ENCODE results near the gene CYSRT1.

CYSRT1 gene

DNA sequence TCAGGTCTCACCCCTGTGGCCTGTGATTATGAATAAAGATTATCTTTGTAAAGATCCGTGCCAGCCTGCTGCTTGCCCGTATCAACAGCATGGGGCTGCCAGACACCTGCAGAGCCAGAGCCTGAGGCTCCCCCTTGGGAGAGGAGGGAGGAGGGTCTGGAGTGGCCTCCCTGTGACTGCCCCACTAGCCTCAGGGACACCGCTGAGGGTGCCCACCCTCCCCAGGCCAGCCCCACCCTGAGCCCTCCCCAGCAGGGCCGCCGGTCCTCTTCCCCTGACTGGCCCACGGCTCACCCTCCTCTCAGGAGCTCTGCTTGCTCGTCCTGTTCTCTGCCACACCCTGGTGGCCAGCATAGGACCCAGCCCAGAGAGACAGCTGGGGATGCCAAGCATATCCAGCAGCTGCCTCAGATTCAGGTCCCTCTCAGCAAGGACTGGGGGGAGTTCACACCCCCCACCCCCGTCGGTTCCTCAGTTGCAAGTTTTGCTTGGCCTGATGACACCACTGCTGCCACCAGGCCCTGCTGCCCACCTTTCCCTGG, 34.6 kb upstream of the CYSRT1 start:
- no peak for DNase-seq (ENCODE audit: low read depth in 2 of 2)

DNA sequence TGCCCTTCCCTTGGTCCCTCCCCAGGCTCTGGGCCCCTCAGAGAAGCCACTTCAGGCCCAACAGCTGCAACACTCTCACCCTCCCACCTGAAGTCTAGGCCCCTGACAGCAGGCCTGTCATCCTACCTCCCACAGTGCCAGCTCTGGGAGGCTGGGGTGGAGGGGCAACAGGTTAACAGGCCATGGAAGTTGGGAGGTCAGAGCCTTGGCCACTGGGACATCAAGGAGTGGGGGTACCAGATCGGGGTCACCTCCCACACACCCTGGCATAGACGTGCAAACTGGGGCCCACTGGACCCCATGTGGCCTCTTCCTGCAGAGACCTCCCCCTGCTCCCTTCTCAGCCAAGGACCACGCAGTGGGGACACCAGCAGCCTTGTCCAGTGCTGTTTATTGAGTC, 33.7 kb upstream of the CYSRT1 start:
- DNase-seq (ENCODE audit: low read depth in 2 of 2): no peak

GRCh38 chr9:137191691-137192447, 33.1 kb upstream of the CYSRT1 start:
- DNase-seq (ENCODE audit: low read depth in 2 of 2): no peak

GRCh38 chr9:137192448-137192780, 32.6 kb upstream of the CYSRT1 start:
- DNase-seq (ENCODE audit: low read depth in 2 of 2): no peak

GRCh38 chr9:137192859-137193258, 32.1 kb upstream of the CYSRT1 start:
- DNase-seq (ENCODE audit: low read depth in 2 of 2): no peak

DNA sequence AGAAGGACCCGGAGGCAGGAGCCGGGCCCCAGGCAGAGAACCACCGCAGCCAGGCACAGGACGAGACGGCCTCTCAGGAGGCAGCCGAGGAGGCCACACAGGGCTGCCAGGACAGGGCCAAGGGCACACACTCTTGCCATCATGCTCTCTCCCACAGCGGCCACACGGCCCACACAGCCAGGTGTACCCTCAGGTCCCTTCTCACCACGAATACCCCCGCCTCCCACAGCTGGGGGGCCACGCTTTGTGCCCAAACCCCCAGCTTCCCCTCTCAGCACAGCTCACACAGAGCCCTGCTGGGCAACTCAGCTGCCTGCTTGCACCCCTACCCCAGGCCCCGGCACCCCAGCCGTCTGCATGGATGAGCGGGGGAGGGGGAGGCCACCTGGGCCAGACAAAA, 31.2 kb upstream of the CYSRT1 start:
- no peak for DNase-seq (ENCODE audit: low read depth in 2 of 2)

GRCh38 chr9:137194388-137194787, 30.6 kb upstream of the CYSRT1 start:
- DNase-seq (ENCODE audit: low read depth in 2 of 2): no peak

DNA sequence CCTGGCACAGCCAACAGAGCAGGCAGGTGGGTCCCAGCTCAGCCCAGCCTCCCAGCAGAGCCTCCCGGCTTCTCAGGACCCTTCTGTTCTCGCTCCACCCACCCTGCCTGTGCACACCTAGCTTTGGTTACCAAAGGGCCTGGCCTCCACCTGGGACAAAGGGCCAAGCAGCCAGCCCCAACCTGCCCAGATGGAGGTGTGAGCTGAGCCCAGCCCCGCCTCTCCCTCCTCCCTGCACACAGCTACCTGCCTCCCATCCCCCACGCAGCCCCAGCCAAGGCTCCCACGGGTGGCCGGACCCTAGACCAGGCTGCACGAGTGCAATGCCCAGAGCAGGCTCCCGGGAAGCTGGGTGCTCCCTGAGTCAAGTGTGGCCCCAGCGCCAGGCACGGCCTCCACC, 30.1 kb upstream of the CYSRT1 start:
- no peak for DNase-seq (ENCODE audit: low read depth in 2 of 2)

- DNase-seq (ENCODE audit: low read depth in 2 of 2): no peak
Measured at GRCh38 chr9:137195525-137196220, 29.3 kb upstream of the CYSRT1 start.

- DNase-seq (ENCODE audit: low read depth in 2 of 2): no peak
Measured at GRCh38 chr9:137198051-137198901, 26.7 kb upstream of the CYSRT1 start.

DNA sequence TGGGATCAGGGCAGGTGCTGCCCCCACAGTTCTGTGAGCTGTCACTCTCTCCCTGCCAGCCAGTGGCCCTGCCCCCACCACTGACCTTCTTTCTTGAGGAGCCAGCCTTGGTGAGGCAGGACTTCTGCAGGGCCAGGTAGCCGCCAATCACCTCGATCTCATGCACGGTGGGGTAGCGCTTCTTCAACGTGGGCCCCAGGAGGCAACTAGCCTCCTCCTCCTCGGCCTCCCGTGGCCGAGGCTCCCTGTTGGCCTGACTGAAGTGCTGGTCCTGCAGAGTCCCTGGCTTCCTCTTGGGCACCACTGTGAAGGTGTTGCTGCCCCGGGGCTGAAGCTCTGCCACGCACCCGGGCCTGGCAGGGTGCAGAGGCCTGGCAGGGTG, 26.1 kb upstream of the CYSRT1 start:
- no peak for DNase-seq (ENCODE audit: low read depth in 2 of 2)

DNA sequence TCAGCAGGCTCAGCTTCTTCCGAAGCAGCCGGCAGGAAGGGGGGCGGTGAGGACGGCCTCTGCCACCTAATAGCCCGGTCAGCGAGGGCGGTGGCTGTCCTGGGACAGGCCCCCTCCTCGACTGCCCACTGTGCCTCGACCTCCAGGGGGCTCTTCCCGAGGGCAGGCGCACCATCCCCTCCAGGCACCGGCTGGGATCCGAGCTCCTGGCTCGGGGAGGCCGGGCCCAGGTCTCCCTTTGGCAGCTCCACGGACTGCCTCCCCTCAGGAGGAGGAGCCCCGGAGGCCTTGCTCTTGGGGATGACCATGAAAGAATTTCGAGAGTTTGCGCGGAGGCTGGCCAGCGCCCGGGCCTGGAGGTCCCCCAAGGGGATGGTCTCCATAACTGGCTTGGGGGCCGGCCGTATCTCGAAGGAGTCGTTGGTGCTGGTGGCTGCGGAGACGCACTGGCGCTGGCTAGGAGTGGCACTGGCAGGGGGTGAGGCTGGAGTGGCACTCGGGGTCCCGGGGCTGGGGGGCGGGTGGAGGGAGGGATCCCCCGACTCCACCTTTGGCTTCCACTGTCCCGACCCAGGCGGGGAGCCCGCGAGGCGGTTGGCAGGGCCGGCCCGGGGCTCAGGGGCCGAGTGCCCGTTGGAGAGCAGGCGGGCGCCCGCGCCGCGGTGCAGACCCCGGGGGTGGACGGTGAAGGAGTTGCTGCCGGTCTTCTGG, 25.4 kb upstream of the CYSRT1 start:
- DNase-seq (ENCODE audit: low read depth in 2 of 2): no peak

DNA sequence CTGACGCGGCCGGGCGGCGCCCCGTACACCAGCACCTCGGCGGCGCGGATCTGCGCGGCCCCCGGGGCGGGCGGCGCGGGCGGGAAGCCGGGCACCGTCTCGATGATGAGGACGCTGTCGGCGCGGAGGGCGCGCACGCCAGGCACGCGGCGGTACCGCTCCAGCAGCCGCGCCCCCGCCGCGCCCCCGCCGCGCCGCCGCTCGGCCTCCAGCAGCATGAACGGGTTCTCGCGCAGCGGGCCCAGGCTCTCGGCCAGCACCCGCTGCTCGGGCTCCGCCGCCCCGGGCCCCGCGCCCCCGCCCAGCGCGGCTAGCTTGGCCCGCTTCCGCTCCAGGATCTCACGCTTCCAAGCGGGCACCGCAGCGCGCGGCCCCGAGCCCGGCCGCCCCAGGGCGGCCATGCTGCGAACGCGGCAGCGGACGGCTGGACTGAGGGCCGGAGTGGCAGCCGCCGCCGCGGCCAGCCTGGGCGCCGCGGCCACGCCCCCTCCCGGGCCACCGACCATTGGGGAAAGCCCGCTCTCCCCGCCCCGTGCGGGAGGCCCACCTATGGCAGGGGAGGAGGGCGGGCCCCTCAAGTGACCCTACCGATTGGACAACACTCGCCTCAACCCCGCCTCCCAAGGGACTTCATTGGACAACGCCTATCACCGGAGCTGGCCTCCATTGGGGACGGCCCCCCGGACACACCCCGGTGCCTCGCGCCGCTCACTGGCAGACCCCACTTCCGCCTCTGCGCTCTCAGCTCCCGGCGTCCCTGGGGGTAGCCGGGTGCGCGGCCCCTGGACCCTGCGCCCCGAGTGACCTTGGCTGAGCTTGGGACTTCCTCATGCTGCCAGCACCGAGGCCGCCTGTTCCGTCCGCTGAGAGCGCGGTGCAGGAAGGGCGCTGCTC, 24.4 kb upstream of the CYSRT1 start, which contains the start of gene TPRN:
Gene TPRN, minus strand, starts transcription at position 431 of the 894 bp plus-strand sequence. Its CDS starts 30 bp downstream, at position 401.
- DNase-seq (ENCODE audit: low read depth in 2 of 2): peak; percentile 93

- no peak for DNase-seq (ENCODE audit: low read depth in 2 of 2)
Measured at GRCh38 chr9:137201205-137201868, 23.6 kb upstream of the CYSRT1 start.

GRCh38 chr9:137202966-137203365, 22.0 kb upstream of the CYSRT1 start:
- no peak for DNase-seq (ENCODE audit: low read depth in 2 of 2)

GRCh38 chr9:137204731-137205125, 20.2 kb upstream of the CYSRT1 start:
- no peak for DNase-seq (ENCODE audit: low read depth in 2 of 2)

DNA sequence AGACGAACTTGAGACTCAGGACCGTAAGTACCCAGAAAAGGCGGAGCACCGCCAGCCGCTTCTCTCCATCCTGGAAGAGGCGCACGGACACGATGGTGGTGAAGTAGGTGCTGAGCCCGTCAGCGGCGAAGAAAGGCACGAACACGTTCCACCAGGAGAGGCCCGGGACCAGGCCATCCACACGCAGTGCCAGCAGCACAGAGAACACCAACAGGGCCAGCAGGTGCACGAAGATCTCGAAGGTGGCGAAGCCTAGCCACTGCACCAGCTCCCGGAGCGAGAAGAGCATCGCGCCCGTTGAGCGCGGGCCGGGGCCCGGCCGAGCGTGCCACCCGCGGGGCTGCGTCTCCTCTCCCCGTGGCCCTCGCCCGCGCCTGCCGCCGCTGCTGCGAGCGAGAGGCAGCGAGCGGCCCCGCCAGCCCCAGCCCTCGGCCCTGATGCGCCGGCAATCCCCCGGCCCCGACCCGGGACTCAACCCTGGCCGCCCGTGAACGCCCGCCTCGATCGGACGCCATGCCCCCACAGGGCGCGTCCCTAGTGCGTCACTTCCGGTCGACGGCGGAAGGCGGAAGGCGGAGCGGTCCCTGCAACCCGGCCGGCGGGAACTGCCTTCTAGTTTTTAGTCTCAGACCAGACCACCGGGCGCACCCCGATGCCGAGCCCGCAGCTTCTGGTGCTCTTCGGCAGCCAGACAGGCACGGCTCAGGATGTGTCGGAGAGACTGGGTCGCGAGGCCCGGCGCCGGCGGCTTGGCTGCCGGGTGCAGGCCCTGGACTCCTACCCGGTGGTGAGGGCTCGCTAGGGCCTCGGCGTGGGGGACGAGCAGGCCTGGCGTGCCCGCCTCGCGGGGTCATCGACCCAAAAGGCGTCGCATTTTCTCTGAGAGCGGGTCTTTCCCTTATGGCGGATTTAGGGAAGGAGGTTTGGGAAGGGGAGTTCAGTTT, 19.6 kb upstream of the CYSRT1 start, which contains the start of the genes NDOR1 and TMEM203:
Gene NDOR1, plus strand, starts transcription at position 575 of the 944 bp plus-strand sequence. Its CDS starts 78 bp downstream, at position 653.
Gene TMEM203, minus strand, starts transcription at position 523 of the 944 bp plus-strand sequence. Its CDS starts 234 bp downstream, at position 289.
- DNase-seq (ENCODE audit: low read depth in 2 of 2): peak; percentile 91 to 92

- no peak for DNase-seq (ENCODE audit: low read depth in 2 of 2)
Measured at GRCh38 chr9:137206602-137207001, 18.4 kb upstream of the CYSRT1 start.

DNA sequence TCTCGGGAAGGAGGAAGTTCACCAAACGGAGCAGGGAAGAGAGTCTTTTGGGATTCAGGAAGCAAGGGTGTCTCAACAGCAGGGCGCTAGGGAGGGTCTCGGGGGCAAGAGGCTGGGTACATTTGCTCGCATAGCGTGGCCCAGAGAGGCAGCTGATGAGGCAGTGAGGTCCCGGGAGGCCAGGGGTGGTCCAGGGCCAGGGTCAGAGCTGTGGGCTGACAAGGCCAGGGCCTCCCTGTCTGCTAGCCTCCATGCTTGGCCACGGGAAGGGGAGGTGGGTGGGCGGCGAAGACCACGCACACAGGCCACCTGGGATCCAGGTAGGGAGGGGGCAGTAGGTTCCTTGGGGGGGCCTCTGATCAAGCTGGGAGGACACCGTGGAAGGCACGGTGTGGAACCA, 13.4 kb upstream of the CYSRT1 start:
- no peak for DNase-seq (ENCODE audit: low read depth in 2 of 2)
